ENCODE measurements around the gene RASSF1. TPM values are rescaled to one million over a fixed set of nuclear protein-coding genes. Genes with fewer than 3 reads are reported as not detected.

The RASSF1 gene
- total RNA-seq, 1 donor from 2014 or later, result 13.7 TPM

GRCh38 chr3:50289130-50289529 lies 51.5 kb downstream of the RASSF1 start:
- Histone ChIP-seq H3K4me2 (no peak overlapping the region), H3K9ac (no peak overlapping the region), H3K36me3 (no peaks in the 10 kb centered on the region), H3K27me3 (no peaks in the 10 kb centered on the region), H2AFZ (replicated peaks) (no peak overlapping the region), H4K20me1 (ENCODE audit: low read depth) (no peaks in the 10 kb centered on the region), H3K9me3 (ENCODE audit: low read depth) (no peaks in the 10 kb centered on the region), H3K79me2 (ENCODE audit: low read depth) (peaks cover 12% of the 10 kb centered on the region), H3K4me3 (no peak overlapping the region), H3K4me1 (peaks cover 13% of the 10 kb centered on the region), H3F3A (ENCODE audit: low read depth) (peaks cover 4% of the 10 kb centered on the region), H3K27ac (no peak overlapping the region)
- peaks cover 2% of the 10 kb centered on the region for H3K36me3 Mint-ChIP-seq
- no peak overlapping the region for H3K27ac Mint-ChIP-seq
- peaks cover 17% of the 10 kb centered on the region for H3K4me1 Mint-ChIP-seq
- no peak overlapping the region for H3K4me3 Mint-ChIP-seq
- no peak for DNase-seq (ENCODE audit: low spot score)
- TF ChIP-seq, protein P1, sequence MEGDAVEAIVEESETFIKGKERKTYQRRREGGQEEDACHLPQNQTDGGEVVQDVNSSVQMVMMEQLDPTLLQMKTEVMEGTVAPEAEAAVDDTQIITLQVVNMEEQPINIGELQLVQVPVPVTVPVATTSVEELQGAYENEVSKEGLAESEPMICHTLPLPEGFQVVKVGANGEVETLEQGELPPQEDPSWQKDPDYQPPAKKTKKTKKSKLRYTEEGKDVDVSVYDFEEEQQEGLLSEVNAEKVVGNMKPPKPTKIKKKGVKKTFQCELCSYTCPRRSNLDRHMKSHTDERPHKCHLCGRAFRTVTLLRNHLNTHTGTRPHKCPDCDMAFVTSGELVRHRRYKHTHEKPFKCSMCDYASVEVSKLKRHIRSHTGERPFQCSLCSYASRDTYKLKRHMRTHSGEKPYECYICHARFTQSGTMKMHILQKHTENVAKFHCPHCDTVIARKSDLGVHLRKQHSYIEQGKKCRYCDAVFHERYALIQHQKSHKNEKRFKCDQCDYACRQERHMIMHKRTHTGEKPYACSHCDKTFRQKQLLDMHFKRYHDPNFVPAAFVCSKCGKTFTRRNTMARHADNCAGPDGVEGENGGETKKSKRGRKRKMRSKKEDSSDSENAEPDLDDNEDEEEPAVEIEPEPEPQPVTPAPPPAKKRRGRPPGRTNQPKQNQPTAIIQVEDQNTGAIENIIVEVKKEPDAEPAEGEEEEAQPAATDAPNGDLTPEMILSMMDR (IDR thresholded peaks at IDR 0.05), result no peak
- TF ChIP-seq EZH2phosphoT487 (IDR thresholded peaks at IDR 0.05), result no peak
- TF ChIP-seq EZH2 (IDR thresholded peaks at IDR 0.05), result no peak
- H3K9me3 Mint-ChIP-seq, result no peaks in the 10 kb centered on the region
- peaks cover 9% of the 10 kb centered on the region for H3K27me3 Mint-ChIP-seq (ENCODE audit: insufficient read depth, low read depth)

- H3K36me3 ChIP-seq, result no peaks in the 10 kb centered on the region
- Mint-ChIP-seq H3K4me1 (peaks cover 17% of the 10 kb centered on the region), H3K36me3 (peaks cover 2% of the 10 kb centered on the region), H3K27ac (no peak overlapping the region), H3K27me3 (ENCODE audit: insufficient read depth, low read depth) (peaks cover 7% of the 10 kb centered on the region), H3K9me3 (no peaks in the 10 kb centered on the region), H3K4me3 (no peak overlapping the region)
- H3K4me1 ChIP-seq, result peaks cover 13% of the 10 kb centered on the region
- TF ChIP-seq EZH2phosphoT487 (IDR thresholded peaks at IDR 0.05) (no peak), EZH2 (IDR thresholded peaks at IDR 0.05) (no peak)
- TF ChIP-seq, protein P1 (IDR thresholded peaks at IDR 0.05), result no peak
- no peak overlapping the region for H2AFZ ChIP-seq (replicated peaks)
- H3K27me3 ChIP-seq, result no peaks in the 10 kb centered on the region
- H3K4me2 ChIP-seq, result no peak overlapping the region
- no peak for DNase-seq (ENCODE audit: low spot score)
- peaks cover 4% of the 10 kb centered on the region for H3F3A ChIP-seq (ENCODE audit: low read depth)
- H4K20me1 ChIP-seq (ENCODE audit: low read depth), result no peaks in the 10 kb centered on the region
- H3K9ac ChIP-seq, result no peak overlapping the region
- H3K79me2 ChIP-seq (ENCODE audit: low read depth), result peaks cover 12% of the 10 kb centered on the region
- H3K4me3 ChIP-seq, result no peak overlapping the region
- no peak overlapping the region for H3K27ac ChIP-seq
- H3K9me3 ChIP-seq (ENCODE audit: low read depth), result no peaks in the 10 kb centered on the region
Observed at GRCh38 chr3:50288387-50289007, 52.1 kb downstream of the RASSF1 start.

GRCh38 chr3:50287262-50287661 lies 53.4 kb downstream of the RASSF1 start:
- H3F3A ChIP-seq (ENCODE audit: low read depth), result peaks cover 4% of the 10 kb centered on the region
- no peaks in the 10 kb centered on the region for H3K27me3 ChIP-seq
- no peaks in the 10 kb centered on the region for H3K9me3 ChIP-seq (ENCODE audit: low read depth)
- H3K27me3 Mint-ChIP-seq (ENCODE audit: insufficient read depth, low read depth), result peaks cover 9% of the 10 kb centered on the region
- H4K20me1 ChIP-seq (ENCODE audit: low read depth), result no peaks in the 10 kb centered on the region
- H3K27ac ChIP-seq, result no peak overlapping the region
- no peaks in the 10 kb centered on the region for H3K36me3 ChIP-seq
- H3K4me1 Mint-ChIP-seq, result peaks cover 10% of the 10 kb centered on the region
- peak; percentile 1 for DNase-seq (ENCODE audit: low spot score)
- peaks cover 8% of the 10 kb centered on the region for H3K4me1 ChIP-seq
- H3K79me2 ChIP-seq (ENCODE audit: low read depth), result peaks cover 12% of the 10 kb centered on the region
- no peak overlapping the region for H3K27ac Mint-ChIP-seq
- H3K9me3 Mint-ChIP-seq, result no peaks in the 10 kb centered on the region
- no peak overlapping the region for H3K9ac ChIP-seq
- no peak overlapping the region for H3K4me3 Mint-ChIP-seq
- H3K4me2 ChIP-seq, result no peak overlapping the region
- no peak overlapping the region for H3K4me3 ChIP-seq
- no peak overlapping the region for H2AFZ ChIP-seq (replicated peaks)
- H3K36me3 Mint-ChIP-seq, result peaks cover 2% of the 10 kb centered on the region
- TF ChIP-seq, protein P1 (IDR thresholded peaks at IDR 0.05), result no peak
- TF ChIP-seq EZH2phosphoT487 (IDR thresholded peaks at IDR 0.05) (no peak), EZH2 (IDR thresholded peaks at IDR 0.05) (no peak)
